Loucy (cell line): ENCODE results near the gene TMEM140.

Source experiments
- H2AFZ ChIP-seq: fragments of 200-600 bp; sonication (generic); 2 replicates; pipeline ENCODE4 v1.6.0; 2016; ENCODE audit warnings: antibody characterized with exemption, mild to moderate bottlenecking, low read length, moderate library complexity
- H3F3A ChIP-seq: fragments of 200-600 bp; 2 replicates; pipeline ENCODE4 v1.6.0; 2016; ENCODE audit warnings: antibody characterized with exemption, low read depth, mild to moderate bottlenecking
- H3K27me3 ChIP-seq: fragments of 200-600 bp; sonication (generic); 2 replicates; pipeline ENCODE4 v1.6.1; 2014; ENCODE audit warnings: low read length, mild to moderate bottlenecking; ENCODE audit not compliant: insufficient read depth, poor library complexity, severe bottlenecking
- H3K36me3 ChIP-seq: fragments of 200-600 bp; sonication (generic); 2 replicates; pipeline ENCODE4 v1.6.1; 2016; ENCODE audit warnings: low read length; ENCODE audit not compliant: insufficient read depth
- H3K4me1 ChIP-seq: fragments of 200-600 bp; sonication (generic); 2 replicates; pipeline ENCODE4 v1.5.1; 2014; ENCODE audit warnings: low read length, mild to moderate bottlenecking; ENCODE audit not compliant: insufficient read depth, poor library complexity, severe bottlenecking
- H3K4me2 ChIP-seq: fragments of 200-600 bp; sonication (generic); 2 replicates; pipeline ENCODE4 v1.6.0; 2014; ENCODE audit warnings: antibody characterized with exemption, low read length, low read depth, mild to moderate bottlenecking; ENCODE audit not compliant: poor library complexity, severe bottlenecking
- H3K4me3 ChIP-seq: fragments of 200-600 bp; sonication (generic); 2 replicates; pipeline ENCODE4 v1.5.1; 2014; ENCODE audit warnings: low read length, mild to moderate bottlenecking, mixed read lengths; ENCODE audit not compliant: poor library complexity, severe bottlenecking
- H3K79me2 ChIP-seq: fragments of 200-600 bp; sonication (generic); 2 replicates; pipeline ENCODE4 v1.6.1; 2014; ENCODE audit warnings: low read length; ENCODE audit not compliant: insufficient read depth
- H3K9ac ChIP-seq: fragments of 200-600 bp; sonication (generic); 2 replicates; pipeline ENCODE4 v1.6.0; 2014; ENCODE audit warnings: mild to moderate bottlenecking, low read depth, low read length, moderate library complexity; ENCODE audit not compliant: poor library complexity, severe bottlenecking
- H3K9me2 ChIP-seq: fragments of 200-600 bp; sonication (generic); replicated peaks from 2 replicates; pipeline ENCODE4 v1.6.1; 2016; ENCODE audit warnings: low read depth, low read length, mixed read lengths
- H3K9me3 ChIP-seq: fragments of 200-600 bp; sonication (generic); 2 replicates; pipeline ENCODE4 v1.6.1; 2014; ENCODE audit warnings: mild to moderate bottlenecking, antibody characterized with exemption, low read length, low read depth; ENCODE audit not compliant: insufficient read depth
- H4K20me1 ChIP-seq: fragments of 200-600 bp; sonication (generic); 2 replicates; pipeline ENCODE4 v1.6.0; 2014; ENCODE audit warnings: antibody characterized with exemption, low read length, mild to moderate bottlenecking; ENCODE audit not compliant: insufficient read depth, poor library complexity, severe bottlenecking
- EZH2phosphoT487 ChIP-seq: fragments of 200-600 bp; IDR thresholded peaks from 2 replicates; pipeline ENCODE4 v1.6.1; 2018; ENCODE audit warnings: antibody characterized with exemption, mild to moderate bottlenecking, moderate library complexity, borderline replicate concordance
- TF ChIP-seq, protein P1 (sequence below): fragments of 200-600 bp; sonication (generic); conservative IDR thresholded peaks from 2 replicates; pipeline ENCODE4 v1.5.1; 2014; ENCODE audit warnings: mild to moderate bottlenecking, antibody characterized with exemption, low read length

TMEM140 gene

DNA sequence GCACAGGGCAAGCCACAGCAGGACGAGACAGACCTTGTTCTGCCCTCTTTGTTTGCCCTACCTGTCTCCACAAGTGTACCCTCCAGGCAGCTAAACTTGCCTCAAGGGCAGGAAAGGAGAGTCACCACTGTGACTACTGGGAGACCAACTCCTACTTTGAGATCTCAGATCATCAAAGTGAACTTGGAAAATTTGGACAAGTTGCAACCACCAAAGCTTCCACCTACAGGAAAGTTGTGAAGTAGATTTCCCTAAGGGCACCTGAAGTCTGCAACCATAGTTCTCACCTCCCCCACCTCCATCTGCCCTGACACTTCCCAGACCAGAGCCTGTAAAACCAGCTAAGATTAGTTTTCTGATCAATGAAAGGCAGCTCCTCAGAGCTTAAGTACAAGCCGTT lies 66.0 kb downstream of the TMEM140 start:
- TF ChIP-seq, protein P1, sequence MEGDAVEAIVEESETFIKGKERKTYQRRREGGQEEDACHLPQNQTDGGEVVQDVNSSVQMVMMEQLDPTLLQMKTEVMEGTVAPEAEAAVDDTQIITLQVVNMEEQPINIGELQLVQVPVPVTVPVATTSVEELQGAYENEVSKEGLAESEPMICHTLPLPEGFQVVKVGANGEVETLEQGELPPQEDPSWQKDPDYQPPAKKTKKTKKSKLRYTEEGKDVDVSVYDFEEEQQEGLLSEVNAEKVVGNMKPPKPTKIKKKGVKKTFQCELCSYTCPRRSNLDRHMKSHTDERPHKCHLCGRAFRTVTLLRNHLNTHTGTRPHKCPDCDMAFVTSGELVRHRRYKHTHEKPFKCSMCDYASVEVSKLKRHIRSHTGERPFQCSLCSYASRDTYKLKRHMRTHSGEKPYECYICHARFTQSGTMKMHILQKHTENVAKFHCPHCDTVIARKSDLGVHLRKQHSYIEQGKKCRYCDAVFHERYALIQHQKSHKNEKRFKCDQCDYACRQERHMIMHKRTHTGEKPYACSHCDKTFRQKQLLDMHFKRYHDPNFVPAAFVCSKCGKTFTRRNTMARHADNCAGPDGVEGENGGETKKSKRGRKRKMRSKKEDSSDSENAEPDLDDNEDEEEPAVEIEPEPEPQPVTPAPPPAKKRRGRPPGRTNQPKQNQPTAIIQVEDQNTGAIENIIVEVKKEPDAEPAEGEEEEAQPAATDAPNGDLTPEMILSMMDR: no peak
- no peak for TF ChIP-seq EZH2phosphoT487
- Histone ChIP-seq H3F3A (no peaks in the 10 kb centered on the region), H3K9me3 (no peaks in the 10 kb centered on the region), H3K79me2 (peaks cover 4% of the 10 kb centered on the region; the same call in 1 of the 2 replicates), H2AFZ (no peak overlapping the region), H3K9ac (no peak overlapping the region), H3K4me3 (no peak overlapping the region), H3K4me2 (no peak overlapping the region), H3K36me3 (no peaks in the 10 kb centered on the region), H3K9me2 (no peaks in the 10 kb centered on the region), H4K20me1 (no peaks in the 10 kb centered on the region), H3K4me1 (peaks cover 18% of the 10 kb centered on the region), H3K27me3 (no peaks in the 10 kb centered on the region)

DNA sequence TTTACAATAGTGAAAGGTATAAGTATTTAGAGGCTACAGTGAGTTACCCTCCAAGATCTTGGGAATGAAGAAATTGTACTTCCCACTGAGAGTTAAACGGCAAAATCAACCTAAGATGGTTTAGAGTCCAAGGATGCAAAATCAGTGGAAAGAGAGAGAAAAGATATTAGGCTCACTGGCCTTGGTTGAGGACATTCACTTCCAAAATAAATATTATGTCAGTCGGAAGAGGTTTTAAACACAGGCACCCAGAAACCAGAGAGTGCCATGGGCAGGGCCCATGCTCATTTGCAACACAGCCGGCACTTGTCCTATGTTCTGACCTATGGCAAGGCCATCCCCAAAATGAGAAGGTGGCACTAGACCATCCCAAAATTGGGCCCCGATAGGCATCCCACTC lies 67.3 kb downstream of the TMEM140 start:
- H2AFZ ChIP-seq: no peak overlapping the region
- H3K4me2 ChIP-seq: no peak overlapping the region
- TF ChIP-seq, protein P1: no peak
- no peak for TF ChIP-seq EZH2phosphoT487

DNA sequence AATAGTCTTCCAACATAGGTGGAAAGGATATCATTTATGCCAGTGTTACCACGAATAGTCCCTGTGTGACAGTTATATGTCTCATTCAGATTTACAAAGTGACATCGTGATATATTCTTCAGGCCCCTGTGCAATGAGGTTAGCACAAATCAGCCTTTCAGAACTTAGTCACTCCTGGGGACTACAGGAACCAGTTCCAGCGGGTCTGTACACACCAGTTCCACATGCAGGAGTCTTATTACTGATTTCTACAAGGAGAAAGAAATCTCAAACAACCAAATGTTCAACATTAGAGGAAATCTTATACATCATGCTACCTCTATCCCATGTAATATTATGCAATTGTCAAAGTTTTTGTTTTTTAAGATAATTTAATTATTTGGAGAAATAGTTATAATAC lies 67.8 kb downstream of the TMEM140 start:
- Histone ChIP-seq H3K9me3 (no peaks in the 10 kb centered on the region), H3K4me1 (peaks cover 7% of the 10 kb centered on the region), H3K79me2 (0 out of 2 replicates have a peak, but pooled peaks cover under 1% of the 10 kb centered on the region), H3K4me3 (no peak overlapping the region), H3F3A (no peaks in the 10 kb centered on the region), H4K20me1 (no peaks in the 10 kb centered on the region), H3K9me2 (no peaks in the 10 kb centered on the region), H3K36me3 (no peaks in the 10 kb centered on the region), H3K9ac (no peak overlapping the region), H3K27me3 (no peaks in the 10 kb centered on the region), H3K4me2 (no peak overlapping the region), H2AFZ (no peak overlapping the region)
- TF ChIP-seq, protein P1: no peak
- no peak for TF ChIP-seq EZH2phosphoT487

More for the DNA sequence above, 67.3 kb downstream of the TMEM140 start:
- peaks cover 12% of the 10 kb centered on the region for H3K4me1 ChIP-seq
- 0 out of 2 replicates have a peak, but pooled peaks cover 4% of the 10 kb centered on the region for H3K79me2 ChIP-seq
- no peaks in the 10 kb centered on the region for H3K27me3 ChIP-seq
- no peaks in the 10 kb centered on the region for H4K20me1 ChIP-seq
- no peaks in the 10 kb centered on the region for H3F3A ChIP-seq
- no peak overlapping the region for H3K4me3 ChIP-seq
- H3K9me2 ChIP-seq: no peaks in the 10 kb centered on the region
- no peaks in the 10 kb centered on the region for H3K9me3 ChIP-seq
- H3K9ac ChIP-seq: no peak overlapping the region
- H3K36me3 ChIP-seq: no peaks in the 10 kb centered on the region
